Measurements from ENCODE around the gene HERC5. TPM values are rescaled to one million over a fixed set of nuclear protein-coding genes. Genes with fewer than 3 reads are reported as not detected.

HERC5 gene
- total RNA-seq, 6 donors from 2014 or later: 4.3 to 18.1 (median 9.8) TPM

DNA sequence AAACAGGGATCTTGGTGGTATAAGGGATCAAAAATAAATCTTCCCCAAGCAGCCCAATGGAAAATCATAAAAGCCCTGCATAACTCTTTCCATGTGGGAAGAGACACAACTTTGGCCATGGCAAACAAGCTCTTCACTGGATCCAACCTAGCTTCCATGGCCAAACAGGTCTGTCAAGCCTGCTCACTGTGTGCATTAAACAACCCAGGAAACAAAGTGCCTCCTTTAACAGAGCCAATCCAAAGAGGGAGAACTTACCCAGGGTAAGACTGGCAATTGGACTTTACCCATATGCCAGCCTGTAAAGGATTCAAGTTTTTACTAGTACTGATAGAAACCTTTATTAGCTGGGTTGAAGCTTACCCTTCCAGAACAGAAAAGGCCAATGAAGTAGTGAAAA lies 7.6 kb upstream of the HERC5 start:
- Histone ChIP-seq H3K4me3 (no peak overlapping the region), H3K36me3 (no peaks in the 10 kb centered on the region), H3K4me1 (no peaks in the 10 kb centered on the region), H3K9me3 (no peaks in the 10 kb centered on the region), H3K27ac (no peak overlapping the region), H3K27me3 (no peaks in the 10 kb centered on the region)
- no peak for TF ChIP-seq POLR2A (IDR thresholded peaks at IDR 0.05)
- TF ChIP-seq CTCF (IDR thresholded peaks at IDR 0.05): no peak
- TF ChIP-seq POLR2AphosphoS5 (IDR thresholded peaks at IDR 0.05): no peak
- TF ChIP-seq EP300 (IDR thresholded peaks at IDR 0.05): no peak
- DNase-seq (no peak), ATAC-seq (ENCODE audit: low FRiP score in 2 of 2) (no peak)

DNA sequence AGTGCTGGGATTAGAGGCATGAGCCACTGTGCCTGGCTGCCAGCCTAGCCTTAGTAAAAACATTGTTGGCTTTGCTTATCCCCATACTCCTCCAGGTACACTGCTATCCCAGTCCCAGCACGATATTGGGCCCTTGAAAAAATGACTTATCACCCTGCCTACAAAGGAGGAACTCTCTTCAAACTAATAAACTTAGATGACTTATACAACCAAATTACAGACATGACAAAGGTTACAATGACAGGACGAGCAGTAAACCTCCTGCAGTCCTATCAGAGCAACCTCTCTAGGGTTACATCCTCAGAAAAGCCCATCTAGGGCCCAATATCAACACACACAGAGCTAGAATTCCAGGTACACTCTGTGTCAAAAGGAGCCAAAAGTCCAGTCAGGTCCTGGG lies 5.7 kb upstream of the HERC5 start:
- no peak for ATAC-seq (ENCODE audit: low FRiP score in 2 of 2)
- H3K36me3 ChIP-seq: no peaks in the 10 kb centered on the region

GRCh38 chr4:88452912-88453311 lies 4.0 kb upstream of the HERC5 start:
- 83 to 93% methylated on average over 2 of the region's 2 CpGs for WGBS, 2 donors
- Histone ChIP-seq H3K27ac (no peak overlapping the region), H3K36me3 (no peaks in the 10 kb centered on the region), H3K4me1 (peaks cover 0 to 17% (median 7%) of the 10 kb centered on the region in 4 donors), H3K27me3 (peaks cover 0 to 3% (median 0%) of the 10 kb centered on the region in 4 donors), H3K4me3 (no peak overlapping the region), H3K9me3 (no peaks in the 10 kb centered on the region)
- no peak for ATAC-seq (ENCODE audit: low FRiP score in 2 of 2)
- TF ChIP-seq CTCF (IDR thresholded peaks at IDR 0.05) (no peak), EP300 (IDR thresholded peaks at IDR 0.05) (no peak), POLR2A (IDR thresholded peaks at IDR 0.05) (no peak), POLR2AphosphoS5 (IDR thresholded peaks at IDR 0.05) (no peak)
- no peak for DNase-seq

More for the DNA sequence above, 5.7 kb upstream of the HERC5 start:
- Histone ChIP-seq H3K27ac (no peak overlapping the region), H3K9me3 (no peaks in the 10 kb centered on the region), H3K4me1 (peaks cover 0 to 5% (median 4%) of the 10 kb centered on the region in 4 donors), H3K27me3 (no peaks in the 10 kb centered on the region), H3K4me3 (no peak overlapping the region)
- WGBS, 2 donors: 93% methylated on average over 2 of the region's 2 CpGs
- DNase-seq: no peak
- TF ChIP-seq POLR2AphosphoS5 (IDR thresholded peaks at IDR 0.05) (no peak), CTCF (IDR thresholded peaks at IDR 0.05) (no peak), EP300 (IDR thresholded peaks at IDR 0.05) (no peak), POLR2A (IDR thresholded peaks at IDR 0.05) (no peak)

GRCh38 chr4:88457307-88458103 lies 586 bp downstream of the HERC5 start:
- Histone ChIP-seq H3K4me1 (peaks cover 0 to 27% (median 8%) of the 10 kb centered on the region in 4 donors), H3K27ac (peak overlapping the region; percentile 75 to 86 (median 78)), H3K4me3 (peak overlapping the region; percentile 64 to 79 (median 74)), H3K9me3 (no peaks in the 10 kb centered on the region), H3K36me3 (peaks cover 0 to 2% (median 0%) of the 10 kb centered on the region in 4 donors), H3K27me3 (peaks cover 0 to 3% (median 0%) of the 10 kb centered on the region in 4 donors)
- WGBS, 2 donors: 7% methylated on average over 56 to 75 of the region's 75 CpGs
- ATAC-seq (ENCODE audit: low FRiP score in 2 of 2): peak; percentile 28 to 83
- no peak for TF ChIP-seq POLR2A (IDR thresholded peaks at IDR 0.05)
- no peak for TF ChIP-seq CTCF (IDR thresholded peaks at IDR 0.05)
- TF ChIP-seq EP300 (IDR thresholded peaks at IDR 0.05): no peak
- no peak for TF ChIP-seq POLR2AphosphoS5 (IDR thresholded peaks at IDR 0.05)
- DNase-seq: peak; percentile 28 to 94

Measured in upper lobe of left lung (tissue), 6 donors.